HUES64 (cell line): ENCODE measurements around the gene HECTD4.

Experiments used
- H3K27ac ChIP-seq: 2 replicates; pipeline ENCODE4 v1.7.0; 2013; ENCODE audit warnings: low read depth, low read length, inconsistent platforms
- H3K27me3 ChIP-seq: 2 replicates; pipeline ENCODE4 v1.6.1; 2013; ENCODE audit warnings: mild to moderate bottlenecking, low read length; ENCODE audit not compliant: insufficient read depth
- H3K36me3 ChIP-seq: 2 replicates; pipeline ENCODE4 v1.6.1; 2013; ENCODE audit warnings: mild to moderate bottlenecking, low read length; ENCODE audit not compliant: insufficient read depth
- H3K4me1 ChIP-seq: 2 replicates; pipeline ENCODE4 v1.6.1; 2013; ENCODE audit warnings: mild to moderate bottlenecking, low read length, moderate library complexity; ENCODE audit not compliant: insufficient read depth
- H3K4me3 ChIP-seq: 2 replicates; pipeline ENCODE4 v1.5.1; 2013; ENCODE audit warnings: mild to moderate bottlenecking, low read length, moderate library complexity
- H3K9ac ChIP-seq: 2 replicates; pipeline ENCODE4 v1.6.1; 2013; ENCODE audit warnings: mild to moderate bottlenecking, low read depth, low read length
- H3K9me3 ChIP-seq: 2 replicates; pipeline ENCODE4 v1.6.1; 2013; ENCODE audit warnings: low read depth, low read length; ENCODE audit not compliant: insufficient read depth
- WGBS: fragments of 150-250, 120-280 bp; methylation state at CpG from one replicate; pipeline ENCODE4 v1.1.7; 2013; ENCODE audit warnings: missing lambda C conversion rate; 5-methylcytosine and 5-hydroxymethylcytosine counted together

The HECTD4 gene

DNA sequence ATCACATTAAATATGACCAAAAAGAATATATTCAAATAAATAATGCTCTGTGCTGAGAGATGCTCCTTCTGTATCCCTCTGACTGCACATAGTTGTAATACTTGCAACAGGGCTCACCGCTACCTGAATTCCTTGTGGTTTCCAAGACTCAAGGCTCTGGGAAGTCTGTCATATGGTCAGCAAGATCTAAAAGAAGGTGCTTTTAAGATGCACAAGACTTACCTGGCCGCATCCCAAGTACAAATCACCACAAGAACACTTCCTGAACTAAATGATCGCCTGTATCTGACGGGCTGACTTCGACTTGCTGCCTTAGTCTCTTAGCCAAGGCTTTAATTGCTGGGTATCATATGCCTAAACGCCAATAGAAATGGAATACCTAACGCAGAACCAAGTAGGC is 67.2 kb downstream of the HECTD4 start:
- Histone ChIP-seq H3K9ac (no peak overlapping the region), H3K36me3 (peaks cover 32% of the 10 kb centered on the region), H3K4me1 (no peaks in the 10 kb centered on the region), H3K27ac (no peak overlapping the region), H3K9me3 (no peaks in the 10 kb centered on the region), H3K27me3 (no peaks in the 10 kb centered on the region), H3K4me3 (no peak overlapping the region)
- 96% methylated on average over 7 of the region's 7 CpGs for WGBS

DNA sequence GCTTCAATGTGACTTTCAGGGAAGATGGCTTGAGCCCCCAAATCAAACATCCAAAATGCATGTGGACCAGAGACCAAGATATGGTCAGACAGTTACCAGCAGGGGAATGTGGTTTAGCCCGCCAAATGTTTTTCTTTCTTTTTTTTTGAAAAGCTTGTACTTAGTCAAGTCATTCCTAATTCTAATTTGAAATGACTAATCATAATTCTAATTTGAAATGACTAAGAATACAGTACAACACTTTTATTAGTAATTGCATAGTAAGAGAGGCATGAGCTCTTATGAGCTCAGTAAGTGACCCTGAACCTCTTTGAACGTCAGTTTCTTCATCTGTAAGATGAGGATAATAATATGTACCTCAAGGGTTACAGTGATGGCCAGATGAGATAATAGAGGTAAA is 72.4 kb downstream of the HECTD4 start:
- Histone ChIP-seq H3K9me3 (no peaks in the 10 kb centered on the region), H3K4me1 (no peaks in the 10 kb centered on the region), H3K9ac (no peak overlapping the region), H3K27ac (no peak overlapping the region), H3K27me3 (no peaks in the 10 kb centered on the region), H3K36me3 (peaks cover 46% of the 10 kb centered on the region), H3K4me3 (no peak overlapping the region)
- 95% methylated on average over 2 of the region's 2 CpGs for WGBS

DNA sequence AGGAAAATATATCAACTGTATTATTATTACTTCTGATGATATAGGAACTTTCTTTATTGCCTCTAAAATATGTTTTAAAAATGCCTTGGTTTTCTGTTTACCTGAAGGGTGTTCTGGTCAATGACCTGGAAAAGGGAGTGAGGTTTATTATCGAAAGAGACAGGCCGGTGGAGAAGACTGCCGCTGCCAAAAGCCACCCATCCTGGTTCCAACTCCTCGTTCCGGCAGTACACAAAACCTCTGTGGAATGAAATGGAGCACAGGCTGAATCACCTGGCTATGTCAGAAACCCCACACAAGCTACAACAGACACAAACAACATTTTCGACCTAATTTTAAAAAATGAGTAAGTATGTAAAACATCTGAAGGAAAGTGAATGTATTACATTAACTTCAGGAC is 73.6 kb downstream of the HECTD4 start:
- H3K4me3 ChIP-seq, result no peak overlapping the region
- H3K36me3 ChIP-seq, result peaks cover 36% of the 10 kb centered on the region
- H3K9ac ChIP-seq, result no peak overlapping the region
- no peaks in the 10 kb centered on the region for H3K9me3 ChIP-seq
- H3K27ac ChIP-seq, result no peak overlapping the region
- WGBS, result 96% methylated on average over 5 of the region's 6 CpGs
- no peaks in the 10 kb centered on the region for H3K4me1 ChIP-seq
- no peaks in the 10 kb centered on the region for H3K27me3 ChIP-seq

DNA sequence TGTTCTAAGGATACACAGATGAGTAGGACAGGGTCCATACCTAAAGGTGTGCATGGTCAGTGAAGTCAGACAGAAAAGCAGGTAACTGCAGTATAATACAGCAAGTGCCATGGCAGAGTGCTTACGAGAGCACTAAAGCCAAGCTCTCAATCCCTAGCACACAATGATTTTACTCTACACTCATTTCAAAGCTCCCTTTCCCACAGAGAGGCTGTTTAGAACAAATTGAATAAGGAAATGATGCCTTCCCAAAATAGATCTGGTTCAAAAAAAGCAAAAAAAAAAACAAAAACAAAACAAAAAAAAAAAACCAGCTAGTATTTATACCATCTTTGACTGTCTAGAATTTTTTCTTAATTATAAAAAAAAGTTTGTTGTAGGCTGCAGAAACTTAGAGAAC is 74.1 kb downstream of the HECTD4 start:
- 100% methylated on average over 1 of the region's 1 CpG for WGBS
- no peaks in the 10 kb centered on the region for H3K27me3 ChIP-seq
- no peaks in the 10 kb centered on the region for H3K4me1 ChIP-seq
- H3K9me3 ChIP-seq, result no peaks in the 10 kb centered on the region
- H3K9ac ChIP-seq, result no peak overlapping the region
- H3K4me3 ChIP-seq, result no peak overlapping the region
- H3K27ac ChIP-seq, result no peak overlapping the region
- peaks cover 34% of the 10 kb centered on the region for H3K36me3 ChIP-seq

DNA sequence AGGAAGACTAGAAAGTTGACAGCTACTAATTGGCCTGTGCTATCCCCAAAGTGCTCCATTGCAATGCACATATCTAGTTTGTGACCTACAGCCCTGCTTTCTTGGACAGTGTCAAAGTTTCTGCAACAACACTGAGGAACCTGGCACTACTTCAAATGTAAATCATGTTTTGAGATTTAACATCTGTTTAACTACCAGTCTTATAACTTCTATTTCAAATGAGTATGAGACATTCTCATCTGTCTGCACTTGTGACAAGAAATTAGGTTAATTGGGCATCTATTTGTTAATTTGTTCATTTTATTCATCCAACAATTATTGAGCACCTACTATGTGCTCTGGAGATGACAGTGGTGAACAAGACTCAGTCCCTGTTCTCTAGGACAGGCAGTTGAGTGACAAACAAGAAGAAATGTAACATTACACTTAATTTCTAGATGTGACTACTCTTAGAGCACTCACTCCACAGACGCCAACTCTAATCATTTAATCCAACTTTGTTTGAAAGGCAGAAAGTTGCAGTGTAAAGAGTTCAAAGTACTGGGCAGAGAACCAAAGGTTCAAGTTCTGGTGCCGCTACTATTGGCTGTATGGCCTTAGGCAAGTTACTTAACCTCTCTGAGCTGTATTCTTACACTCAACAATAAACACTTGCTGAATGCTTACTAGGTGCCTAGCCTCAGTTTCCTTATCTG is 74.8 kb downstream of the HECTD4 start:
- H3K9ac ChIP-seq, result no peak overlapping the region
- H3K27ac ChIP-seq, result no peak overlapping the region
- peaks cover 28% of the 10 kb centered on the region for H3K36me3 ChIP-seq
- H3K4me3 ChIP-seq, result no peak overlapping the region
- no peaks in the 10 kb centered on the region for H3K27me3 ChIP-seq
- no peaks in the 10 kb centered on the region for H3K9me3 ChIP-seq
- H3K4me1 ChIP-seq, result no peaks in the 10 kb centered on the region; the same call in 1 of the 2 replicates
- WGBS, result 97% methylated on average over 2 of the region's 2 CpGs

DNA sequence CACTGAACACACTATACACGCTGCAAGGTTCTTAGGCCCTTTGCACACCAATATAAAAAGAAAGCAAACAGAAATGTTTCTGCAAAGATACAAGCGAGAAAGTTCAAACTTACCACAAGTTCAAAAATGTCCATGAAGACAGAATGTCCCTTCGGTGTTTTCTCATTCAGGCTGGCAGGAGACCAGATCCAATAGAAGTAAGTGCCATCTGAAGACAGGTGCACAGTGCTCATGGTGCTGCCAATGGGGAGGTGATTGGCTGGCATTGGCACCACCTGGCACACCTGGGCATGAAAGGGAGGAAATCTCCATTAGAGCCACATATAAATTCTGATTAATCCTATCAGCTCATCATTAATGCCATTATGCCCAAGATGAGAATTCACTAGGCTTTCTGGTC is 76.3 kb downstream of the HECTD4 start:
- Histone ChIP-seq H3K4me3 (no peak overlapping the region), H3K36me3 (peaks cover 20% of the 10 kb centered on the region), H3K27me3 (no peaks in the 10 kb centered on the region), H3K27ac (no peak overlapping the region), H3K4me1 (no peaks in the 10 kb centered on the region; the same call in 1 of the 2 replicates), H3K9me3 (no peaks in the 10 kb centered on the region), H3K9ac (no peak overlapping the region)
- 96% methylated on average over 3 of the region's 3 CpGs for WGBS

DNA sequence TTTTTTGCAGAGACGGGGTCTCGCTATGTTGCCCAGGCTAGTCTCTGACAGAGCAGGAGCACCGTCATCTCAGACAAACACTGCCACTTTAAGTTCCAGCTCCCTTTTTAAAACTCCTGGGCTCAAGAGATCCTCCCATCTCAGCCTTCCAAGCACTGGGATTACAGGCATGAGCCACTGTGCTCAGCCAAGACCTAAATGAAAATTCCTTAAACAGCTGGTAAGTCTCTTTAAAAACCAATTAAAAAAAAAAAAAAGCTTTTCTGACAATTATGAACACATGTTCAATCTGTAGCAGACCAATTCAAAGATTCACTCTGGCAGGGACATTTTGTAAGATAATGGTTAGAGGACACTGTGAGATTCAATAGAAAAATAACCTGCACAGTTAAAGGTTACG is 77.8 kb downstream of the HECTD4 start:
- 96% methylated on average over 4 of the region's 4 CpGs for WGBS
- H3K27ac ChIP-seq, result no peak overlapping the region
- H3K4me1 ChIP-seq, result no peaks in the 10 kb centered on the region; the same call in 1 of the 2 replicates
- H3K4me3 ChIP-seq, result no peak overlapping the region
- no peaks in the 10 kb centered on the region for H3K9me3 ChIP-seq
- no peak overlapping the region for H3K9ac ChIP-seq
- H3K27me3 ChIP-seq, result no peaks in the 10 kb centered on the region
- peaks cover 20% of the 10 kb centered on the region for H3K36me3 ChIP-seq

DNA sequence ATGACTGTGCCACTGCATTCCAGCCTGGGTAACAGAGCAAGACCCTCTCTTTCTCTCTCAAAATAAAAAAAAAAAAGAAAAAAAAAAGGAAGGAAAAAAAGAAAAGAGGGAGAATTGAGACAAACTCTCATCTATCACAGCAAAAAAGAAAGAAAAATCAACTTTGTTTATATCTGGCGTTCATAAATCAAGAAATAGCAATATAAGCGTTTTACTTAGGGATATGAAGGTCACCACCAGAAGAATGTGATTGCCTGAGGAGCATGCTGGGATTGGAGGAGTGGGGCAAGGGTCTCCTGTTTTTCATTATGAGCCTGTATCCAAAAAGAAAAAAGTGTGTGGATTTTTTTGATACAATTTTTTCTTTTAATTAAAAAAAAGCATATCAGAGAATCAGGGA is 78.4 kb downstream of the HECTD4 start:
- no peak overlapping the region for H3K9ac ChIP-seq
- no peak overlapping the region for H3K27ac ChIP-seq
- no peaks in the 10 kb centered on the region for H3K9me3 ChIP-seq
- H3K36me3 ChIP-seq, result peaks cover 19% of the 10 kb centered on the region
- no peak overlapping the region for H3K4me3 ChIP-seq
- 99% methylated on average over 2 of the region's 2 CpGs for WGBS
- H3K27me3 ChIP-seq, result no peaks in the 10 kb centered on the region
- no peaks in the 10 kb centered on the region; the same call in 1 of the 2 replicates for H3K4me1 ChIP-seq

DNA sequence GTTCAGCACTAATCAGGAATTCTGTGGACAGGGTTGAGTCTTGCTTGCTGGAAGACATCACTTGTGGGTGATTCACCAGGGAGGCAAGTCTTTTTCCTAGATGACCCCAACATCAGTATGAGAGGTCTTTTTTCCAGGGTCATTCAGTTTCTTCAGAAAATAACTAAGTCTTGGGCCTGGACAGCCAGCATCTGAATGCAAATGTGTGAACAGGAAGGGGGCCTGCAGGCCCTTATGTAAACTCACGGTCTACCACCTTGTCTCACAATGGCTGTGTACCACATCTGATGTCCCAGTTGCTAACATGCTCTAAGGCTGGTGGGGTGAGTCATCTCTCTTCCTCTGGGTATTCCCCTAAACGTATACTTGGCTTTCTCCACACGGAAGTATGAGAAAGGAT is 79.2 kb downstream of the HECTD4 start:
- Histone ChIP-seq H3K27me3 (no peaks in the 10 kb centered on the region), H3K36me3 (peaks cover 12% of the 10 kb centered on the region), H3K9me3 (no peaks in the 10 kb centered on the region), H3K27ac (no peak overlapping the region), H3K9ac (no peak overlapping the region), H3K4me3 (no peak overlapping the region), H3K4me1 (no peaks in the 10 kb centered on the region; the same call in 1 of the 2 replicates)
- WGBS, result 25% methylated on average over 2 of the region's 3 CpGs

DNA sequence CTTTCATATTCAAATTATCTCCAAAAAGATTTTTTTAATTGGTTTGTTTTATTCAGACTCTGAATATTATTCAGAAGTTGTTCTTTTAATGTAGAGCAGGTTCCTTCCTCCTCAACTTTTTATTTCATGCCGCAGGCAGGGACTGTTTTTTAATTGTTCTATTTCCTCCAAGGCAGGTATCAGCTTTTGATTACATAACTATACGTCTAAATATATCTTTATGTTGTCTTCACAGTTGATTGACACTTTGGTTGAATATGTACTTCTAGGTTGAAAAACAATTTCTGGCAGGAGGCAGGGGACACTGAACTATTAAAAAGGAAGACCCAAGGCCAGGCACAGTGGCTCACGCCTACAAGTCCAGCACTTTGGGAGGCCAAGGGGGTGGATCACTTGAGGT is 82.5 kb downstream of the HECTD4 start:
- no peak overlapping the region for H3K27ac ChIP-seq
- no peak overlapping the region for H3K4me3 ChIP-seq
- H3K9me3 ChIP-seq, result no peaks in the 10 kb centered on the region
- peaks cover 13% of the 10 kb centered on the region for H3K36me3 ChIP-seq
- no peaks in the 10 kb centered on the region for H3K27me3 ChIP-seq
- H3K4me1 ChIP-seq, result no peaks in the 10 kb centered on the region; the same call in 1 of the 2 replicates
- H3K9ac ChIP-seq, result no peak overlapping the region
- WGBS, result 98% methylated on average over 2 of the region's 3 CpGs

DNA sequence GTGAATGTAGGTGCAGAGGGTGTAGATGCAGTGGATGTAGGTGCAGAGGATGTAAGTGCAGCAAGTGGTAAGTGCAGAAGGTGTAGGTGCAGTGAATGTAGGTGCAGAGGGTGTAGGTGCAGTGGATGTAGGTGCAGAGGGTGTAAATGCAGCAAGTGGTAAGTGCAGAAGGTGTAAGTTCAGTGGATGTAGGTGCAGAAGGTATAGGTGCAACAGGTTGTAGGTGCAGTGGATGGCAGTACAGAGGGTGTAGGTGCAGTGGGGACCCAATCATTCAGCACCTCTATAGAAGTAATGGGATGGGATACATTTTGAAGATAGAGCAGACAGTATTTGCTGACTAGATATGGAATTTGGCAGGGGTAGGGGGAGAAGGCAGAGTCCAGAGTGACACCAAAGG is 85.0 kb downstream of the HECTD4 start:
- Histone ChIP-seq H3K27ac (no peak overlapping the region), H3K9ac (no peak overlapping the region), H3K4me3 (no peak overlapping the region), H3K4me1 (no peaks in the 10 kb centered on the region), H3K27me3 (no peaks in the 10 kb centered on the region), H3K36me3 (peaks cover 13% of the 10 kb centered on the region), H3K9me3 (no peaks in the 10 kb centered on the region)

DNA sequence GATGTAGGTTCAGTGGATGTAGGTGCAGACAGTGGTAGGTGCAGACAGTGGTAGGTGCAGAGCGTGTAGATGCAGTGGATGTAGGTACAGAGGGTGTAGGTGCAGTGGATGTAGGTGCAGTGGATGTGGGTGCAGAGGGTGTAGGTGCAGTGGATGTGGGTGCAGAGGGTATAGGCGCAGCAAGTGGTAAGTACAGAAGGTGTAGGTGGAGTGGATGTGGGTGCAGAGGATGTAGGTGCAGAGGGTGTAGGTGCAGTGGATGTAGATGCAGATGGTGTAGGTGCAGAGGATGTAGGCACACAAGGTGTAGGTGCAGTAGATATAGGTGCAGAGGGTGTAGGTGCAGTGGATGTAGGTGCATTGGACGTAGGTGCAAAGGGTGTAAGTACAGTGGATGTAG is 86.0 kb downstream of the HECTD4 start:
- no peak overlapping the region for H3K27ac ChIP-seq
- no peak overlapping the region for H3K9ac ChIP-seq
- peaks cover 13% of the 10 kb centered on the region for H3K36me3 ChIP-seq
- H3K9me3 ChIP-seq, result no peaks in the 10 kb centered on the region
- 89% methylated on average over 3 of the region's 3 CpGs for WGBS
- no peaks in the 10 kb centered on the region for H3K27me3 ChIP-seq
- H3K4me3 ChIP-seq, result no peak overlapping the region
- no peaks in the 10 kb centered on the region for H3K4me1 ChIP-seq
